NCI-H2196 treated with DMSO at 0.1 percent for 48 hours (cell line): ENCODE data around the gene CEMIP.

Experiments
- DNase-seq: peaks from one replicate; lab custom pipeline; 2025; ENCODE audit not compliant: unreplicated experiment; lab: John Stamatoyannopoulos, UW

The CEMIP gene

GRCh38 chr15:80841541-80841940 is 62.4 kb downstream of the CEMIP start:
- no peak for DNase-seq

- DNase-seq = no peak
Measured at GRCh38 chr15:80844011-80844732, 65.0 kb downstream of the CEMIP start.

GRCh38 chr15:80846031-80846815 is 67.1 kb downstream of the CEMIP start:
- DNase-seq = no peak

GRCh38 chr15:80849308-80849707 is 70.1 kb downstream of the CEMIP start:
- peak; percentile 57 for DNase-seq

- no peak for DNase-seq
Measured at GRCh38 chr15:80850941-80851451, 71.8 kb downstream of the CEMIP start.

GRCh38 chr15:80852676-80853075 is 73.5 kb downstream of the CEMIP start:
- DNase-seq = no peak

- no peak for DNase-seq
Measured at GRCh38 chr15:80854104-80854503, 74.9 kb downstream of the CEMIP start.

GRCh38 chr15:80855206-80855605 is 76.0 kb downstream of the CEMIP start:
- DNase-seq = no peak

GRCh38 chr15:80856400-80856799 is 77.2 kb downstream of the CEMIP start:
- no peak for DNase-seq

GRCh38 chr15:80856809-80857377 is 77.7 kb downstream of the CEMIP start:
- DNase-seq = peak; percentile 80

- peak; percentile 42 for DNase-seq
Measured at GRCh38 chr15:80861731-80862170, 82.6 kb downstream of the CEMIP start.

- no peak for DNase-seq
Measured at GRCh38 chr15:80864666-80865065, 85.5 kb downstream of the CEMIP start.

- no peak for DNase-seq
Measured at GRCh38 chr15:80866936-80867335, 87.8 kb downstream of the CEMIP start.

GRCh38 chr15:80870366-80870765 is 91.2 kb downstream of the CEMIP start:
- no peak for DNase-seq

- no peak for DNase-seq
Measured at GRCh38 chr15:80870893-80871292, 91.7 kb downstream of the CEMIP start.

GRCh38 chr15:80871858-80872257 is 92.7 kb downstream of the CEMIP start:
- DNase-seq = no peak

- no peak for DNase-seq
Measured at GRCh38 chr15:80873366-80873952, 94.3 kb downstream of the CEMIP start.

GRCh38 chr15:80875568-80876347 is 96.6 kb downstream of the CEMIP start:
- DNase-seq = no peak

- no peak for DNase-seq
Measured at GRCh38 chr15:80876348-80876674, 97.1 kb downstream of the CEMIP start.

- no peak for DNase-seq
Measured at GRCh38 chr15:80878242-80878866, 99.2 kb downstream of the CEMIP start.
